ENCODE measurements around the gene TTC13. TPM values are rescaled to one million over a fixed set of nuclear protein-coding genes. Genes with fewer than 3 reads are reported as not detected.

The TTC13 gene
- total and polyA plus RNA-seq, 10 of the 15 experiments (the other 5 are each of a cell fraction or from before 2014, with no cell fraction given): 5.8 to 30.8 (median 18.5) TPM

DNA sequence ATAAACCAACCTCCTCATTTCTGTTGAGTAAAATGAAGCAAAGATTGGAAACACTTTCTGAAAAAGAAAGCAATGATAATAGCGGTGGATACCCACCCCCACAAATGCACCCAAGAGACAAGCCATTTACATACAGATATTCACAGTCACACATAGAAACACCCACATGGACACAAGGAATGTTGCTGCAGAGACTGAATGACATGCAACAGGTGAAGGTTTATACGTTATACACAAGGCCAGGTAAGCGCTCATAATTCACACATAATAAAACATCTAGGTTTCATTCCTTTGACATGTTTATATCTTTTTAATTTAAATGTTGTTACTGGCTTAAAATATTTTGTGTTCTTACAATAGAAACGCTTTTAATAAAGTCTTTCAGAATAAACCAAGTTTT, 21.5 kb upstream of the TTC13 start:
- BruUV-seq (replicated peaks): no TSS peak
- RAD21 ChIA-PET (ENCODE audit: unreplicated experiment): no interaction called here
- TF ChIP-seq, protein P1, sequence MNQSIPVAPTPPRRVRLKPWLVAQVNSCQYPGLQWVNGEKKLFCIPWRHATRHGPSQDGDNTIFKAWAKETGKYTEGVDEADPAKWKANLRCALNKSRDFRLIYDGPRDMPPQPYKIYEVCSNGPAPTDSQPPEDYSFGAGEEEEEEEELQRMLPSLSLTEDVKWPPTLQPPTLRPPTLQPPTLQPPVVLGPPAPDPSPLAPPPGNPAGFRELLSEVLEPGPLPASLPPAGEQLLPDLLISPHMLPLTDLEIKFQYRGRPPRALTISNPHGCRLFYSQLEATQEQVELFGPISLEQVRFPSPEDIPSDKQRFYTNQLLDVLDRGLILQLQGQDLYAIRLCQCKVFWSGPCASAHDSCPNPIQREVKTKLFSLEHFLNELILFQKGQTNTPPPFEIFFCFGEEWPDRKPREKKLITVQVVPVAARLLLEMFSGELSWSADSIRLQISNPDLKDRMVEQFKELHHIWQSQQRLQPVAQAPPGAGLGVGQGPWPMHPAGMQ (IDR thresholded peaks at IDR 0.05; ENCODE audit: borderline replicate concordance): no peak
- TF ChIP-seq, protein P2, sequence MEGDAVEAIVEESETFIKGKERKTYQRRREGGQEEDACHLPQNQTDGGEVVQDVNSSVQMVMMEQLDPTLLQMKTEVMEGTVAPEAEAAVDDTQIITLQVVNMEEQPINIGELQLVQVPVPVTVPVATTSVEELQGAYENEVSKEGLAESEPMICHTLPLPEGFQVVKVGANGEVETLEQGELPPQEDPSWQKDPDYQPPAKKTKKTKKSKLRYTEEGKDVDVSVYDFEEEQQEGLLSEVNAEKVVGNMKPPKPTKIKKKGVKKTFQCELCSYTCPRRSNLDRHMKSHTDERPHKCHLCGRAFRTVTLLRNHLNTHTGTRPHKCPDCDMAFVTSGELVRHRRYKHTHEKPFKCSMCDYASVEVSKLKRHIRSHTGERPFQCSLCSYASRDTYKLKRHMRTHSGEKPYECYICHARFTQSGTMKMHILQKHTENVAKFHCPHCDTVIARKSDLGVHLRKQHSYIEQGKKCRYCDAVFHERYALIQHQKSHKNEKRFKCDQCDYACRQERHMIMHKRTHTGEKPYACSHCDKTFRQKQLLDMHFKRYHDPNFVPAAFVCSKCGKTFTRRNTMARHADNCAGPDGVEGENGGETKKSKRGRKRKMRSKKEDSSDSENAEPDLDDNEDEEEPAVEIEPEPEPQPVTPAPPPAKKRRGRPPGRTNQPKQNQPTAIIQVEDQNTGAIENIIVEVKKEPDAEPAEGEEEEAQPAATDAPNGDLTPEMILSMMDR (IDR thresholded peaks at IDR 0.05 in 2 of 3, conservative IDR thresholded peaks at IDR 0.05 in 1 of 3; ENCODE audit: control insufficient read depth in 2 of 3, extremely low read depth in 1 of 3, insufficient read depth in 1 of 3, low read depth in 3 of 3, low read length in 3 of 3): no peak
- TF ChIP-seq BACH1 (IDR thresholded peaks at IDR 0.05; ENCODE audit: borderline replicate concordance) (no peak), SREBF1 (IDR thresholded peaks at IDR 0.05; ENCODE audit: low read length) (no peak), IKZF1 (conservative IDR thresholded peaks at IDR 0.05) (no peak), ATF7 (IDR thresholded peaks at IDR 0.05; ENCODE audit: low read depth) (no peak), RAD21 (IDR thresholded peaks at IDR 0.05; ENCODE audit: insufficient read depth, low read depth, low read length) (no peak), LARP7 (IDR thresholded peaks at IDR 0.05) (no peak)
- TF ChIP-seq, protein P3, sequence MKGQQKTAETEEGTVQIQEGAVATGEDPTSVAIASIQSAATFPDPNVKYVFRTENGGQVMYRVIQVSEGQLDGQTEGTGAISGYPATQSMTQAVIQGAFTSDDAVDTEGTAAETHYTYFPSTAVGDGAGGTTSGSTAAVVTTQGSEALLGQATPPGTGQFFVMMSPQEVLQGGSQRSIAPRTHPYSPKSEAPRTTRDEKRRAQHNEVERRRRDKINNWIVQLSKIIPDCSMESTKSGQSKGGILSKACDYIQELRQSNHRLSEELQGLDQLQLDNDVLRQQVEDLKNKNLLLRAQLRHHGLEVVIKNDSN (IDR thresholded peaks at IDR 0.05; ENCODE audit: borderline replicate concordance, extremely low read length, insufficient read depth, low read depth, low read length): no peak
- TF ChIP-seq, protein P4, sequence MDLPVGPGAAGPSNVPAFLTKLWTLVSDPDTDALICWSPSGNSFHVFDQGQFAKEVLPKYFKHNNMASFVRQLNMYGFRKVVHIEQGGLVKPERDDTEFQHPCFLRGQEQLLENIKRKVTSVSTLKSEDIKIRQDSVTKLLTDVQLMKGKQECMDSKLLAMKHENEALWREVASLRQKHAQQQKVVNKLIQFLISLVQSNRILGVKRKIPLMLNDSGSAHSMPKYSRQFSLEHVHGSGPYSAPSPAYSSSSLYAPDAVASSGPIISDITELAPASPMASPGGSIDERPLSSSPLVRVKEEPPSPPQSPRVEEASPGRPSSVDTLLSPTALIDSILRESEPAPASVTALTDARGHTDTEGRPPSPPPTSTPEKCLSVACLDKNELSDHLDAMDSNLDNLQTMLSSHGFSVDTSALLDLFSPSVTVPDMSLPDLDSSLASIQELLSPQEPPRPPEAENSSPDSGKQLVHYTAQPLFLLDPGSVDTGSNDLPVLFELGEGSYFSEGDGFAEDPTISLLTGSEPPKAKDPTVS (IDR thresholded peaks at IDR 0.05; ENCODE audit: low read depth, low read length): no peak
- Histone ChIP-seq H3K79me2 (ENCODE audit: control insufficient read depth, insufficient read depth, low read length) (no peaks in the 10 kb centered on the region), H3K4me3 (no peak overlapping the region), H3K27ac (ENCODE audit: control insufficient read depth, insufficient read depth) (no peak overlapping the region), H2AFZ (ENCODE audit: control insufficient read depth, low read depth, low read length) (no peak overlapping the region), H3K9me3 (replicated peaks; ENCODE audit: control insufficient read depth, insufficient read depth, low read length) (no peaks in the 10 kb centered on the region; the same call in 2 of the 3 replicates), H3K9ac (ENCODE audit: control insufficient read depth, insufficient read depth, low read length) (no peak overlapping the region), H4K20me1 (ENCODE audit: control insufficient read depth, insufficient read depth) (no peaks in the 10 kb centered on the region), H3K4me1 (ENCODE audit: control insufficient read depth, insufficient read depth, low read length) (no peaks in the 10 kb centered on the region), H3K36me3 (ENCODE audit: control insufficient read depth in 2 of 2, insufficient read depth in 2 of 2, low read length in 1 of 2) (peaks cover 17 to 29% of the 10 kb centered on the region in 2 experiments), H3K4me2 (ENCODE audit: control insufficient read depth, insufficient read depth) (no peak overlapping the region), H3K27me3 (replicated peaks in 1 of 2; ENCODE audit: control insufficient read depth in 2 of 2, insufficient read depth in 2 of 2, low read length in 1 of 2) (no peaks in the 10 kb centered on the region)
- ATAC-seq (no peak), DNase-seq (ENCODE audit: low read depth, low spot score) (no peak), FAIRE-seq (no peak)
- intact Hi-C loops (cut with micrococcal nuclease; ENCODE audit: unreplicated experiment) (no loop called here), in situ Hi-C loops (cut with MboI) (no loop called here)
- SMC1A ChIA-PET (ENCODE audit: uncharacterized antibody, unreplicated experiment): no interaction called here
- CTCF ChIA-PET: interaction anchor here (0.6 kb wide), 1 partner anchor 1337 kb away, joined by 3 read pairs; no protein-coding TSS in a partner anchor
- POLR2A ChIA-PET: no interaction called here
- 98% methylated on average over 4 of the region's 4 CpGs for WGBS (ENCODE audit: insufficient coverage, insufficient replicate concordance, low lambda C conversion rate, missing lambda C conversion rate)

Data from GM12878 (cell line).